HFFc6 (cell line): ENCODE measurements around the gene CFAP77. TPM values are rescaled to one million over a fixed set of nuclear protein-coding genes. Genes with fewer than 3 reads are reported as not detected.

Source experiments
- DNase-seq: peaks from one replicate; pipeline ENCODE4 v3.0.0-alpha.2; 2018
- H3K27ac Mint-ChIP-seq: 2 replicates; pipeline ENCODE4 v1.8.0; 2020; ENCODE audit warnings: mild to moderate bottlenecking, mixed read lengths
- H3K27me3 Mint-ChIP-seq: 2 replicates; pipeline ENCODE4 v1.8.0; 2021; ENCODE audit warnings: mild to moderate bottlenecking, moderate library complexity, mixed read lengths; ENCODE audit not compliant: insufficient read depth
- H3K36me3 Mint-ChIP-seq: 2 replicates; pipeline ENCODE4 v1.8.0; 2021; ENCODE audit warnings: low read depth, mixed read lengths
- H3K4me1 Mint-ChIP-seq: 2 replicates; pipeline ENCODE4 v1.8.0; 2020; ENCODE audit warnings: low read depth, mixed read lengths
- H3K4me3 Mint-ChIP-seq: 2 replicates; pipeline ENCODE4 v1.8.0; 2020; ENCODE audit warnings: mild to moderate bottlenecking, moderate library complexity, mixed read lengths
- H3K9me3 Mint-ChIP-seq: 2 replicates; pipeline ENCODE4 v1.8.0; 2020; ENCODE audit warnings: mild to moderate bottlenecking, mixed read lengths
- CTCF ChIP-seq: fragments of 200-600 bp; sonication (generic); IDR thresholded peaks from 2 replicates; pipeline ENCODE4 v1.5.0; 2021; ENCODE audit warnings: antibody characterized with exemption, mild to moderate bottlenecking
- total RNA-seq, 6 experiments: library from RNA; stranded (reverse); fragmentation: NEBNext Ultra II Directional; extraction: Animal tissue kit (Norgen Biotek cat#: 25700); gene quantifications; 2 replicates in 1 of 6; 3 replicates in 5 of 6; pipeline ENCODE4 v1.2.3, GENCODE V29; 2021

CFAP77 gene
- total RNA-seq, 6 experiments from 2014 or later, result not detected

DNA sequence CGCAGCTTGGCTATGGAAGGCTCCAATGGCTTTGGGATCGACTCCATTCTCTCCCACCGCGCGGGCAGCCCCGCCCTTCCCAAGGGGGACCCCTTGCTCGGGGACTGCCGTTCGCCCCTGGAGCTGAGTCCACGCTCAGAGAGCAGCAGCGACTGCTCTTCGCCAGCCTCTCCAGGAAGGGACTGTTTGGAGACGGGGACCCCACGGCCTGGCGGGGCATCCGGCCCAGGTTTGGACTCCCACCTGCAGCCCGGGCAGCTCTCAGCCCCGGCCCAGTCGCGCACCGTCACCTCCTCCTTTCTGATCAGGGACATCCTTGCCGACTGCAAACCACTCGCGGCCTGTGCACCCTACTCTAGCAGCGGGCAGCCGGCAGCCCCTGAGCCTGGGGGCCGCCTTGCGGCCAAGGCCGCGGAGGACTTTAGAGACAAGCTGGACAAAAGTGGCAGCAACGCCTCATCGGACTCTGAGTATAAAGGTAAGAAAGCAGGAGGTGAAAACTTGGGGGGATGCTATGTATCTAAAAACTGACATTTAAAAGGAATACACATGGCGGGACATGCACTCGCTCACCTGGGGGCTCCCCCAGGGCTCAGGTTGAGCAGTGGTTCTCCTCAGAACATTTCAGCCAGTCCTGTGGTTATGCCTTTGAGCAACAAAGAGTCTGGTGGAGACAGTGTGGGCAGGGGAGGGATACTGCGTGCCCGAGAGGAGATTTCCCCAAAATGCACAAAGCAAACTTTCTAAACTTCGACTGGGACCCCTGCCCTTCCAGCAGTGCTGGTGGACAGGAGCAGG, 173.0 kb downstream of the CFAP77 start:
- no peak overlapping the region for H3K4me3 Mint-ChIP-seq
- peaks cover 13% of the 10 kb centered on the region for H3K4me1 Mint-ChIP-seq

GRCh38 chr9:132583584-132584304, 173.7 kb downstream of the CFAP77 start:
- peaks cover 77% of the 10 kb centered on the region for H3K27me3 Mint-ChIP-seq
- TF ChIP-seq CTCF, result no peak
- DNase-seq, result no peak
- peaks cover 13% of the 10 kb centered on the region for H3K4me1 Mint-ChIP-seq
- H3K36me3 Mint-ChIP-seq, result peaks cover 4% of the 10 kb centered on the region; the same call in 1 of the 2 replicates
- H3K4me3 Mint-ChIP-seq, result no peak overlapping the region
- H3K27ac Mint-ChIP-seq, result no peak overlapping the region
- no peaks in the 10 kb centered on the region for H3K9me3 Mint-ChIP-seq

More for the DNA sequence above, 173.0 kb downstream of the CFAP77 start:
- H3K27ac Mint-ChIP-seq, result no peak overlapping the region
- peaks cover 4% of the 10 kb centered on the region; the same call in 1 of the 2 replicates for H3K36me3 Mint-ChIP-seq
- peaks cover 78% of the 10 kb centered on the region for H3K27me3 Mint-ChIP-seq
- H3K9me3 Mint-ChIP-seq, result no peaks in the 10 kb centered on the region
- TF ChIP-seq CTCF, result no peak
- DNase-seq, result no peak

GRCh38 chr9:132584601-132585560, 174.9 kb downstream of the CFAP77 start:
- Mint-ChIP-seq H3K27me3 (peaks cover 72% of the 10 kb centered on the region), H3K4me3 (no peak overlapping the region), H3K4me1 (peaks cover 13% of the 10 kb centered on the region), H3K36me3 (peaks cover 4% of the 10 kb centered on the region; the same call in 1 of the 2 replicates), H3K27ac (no peak overlapping the region), H3K9me3 (no peaks in the 10 kb centered on the region)
- no peak for DNase-seq
- TF ChIP-seq CTCF, result no peak

DNA sequence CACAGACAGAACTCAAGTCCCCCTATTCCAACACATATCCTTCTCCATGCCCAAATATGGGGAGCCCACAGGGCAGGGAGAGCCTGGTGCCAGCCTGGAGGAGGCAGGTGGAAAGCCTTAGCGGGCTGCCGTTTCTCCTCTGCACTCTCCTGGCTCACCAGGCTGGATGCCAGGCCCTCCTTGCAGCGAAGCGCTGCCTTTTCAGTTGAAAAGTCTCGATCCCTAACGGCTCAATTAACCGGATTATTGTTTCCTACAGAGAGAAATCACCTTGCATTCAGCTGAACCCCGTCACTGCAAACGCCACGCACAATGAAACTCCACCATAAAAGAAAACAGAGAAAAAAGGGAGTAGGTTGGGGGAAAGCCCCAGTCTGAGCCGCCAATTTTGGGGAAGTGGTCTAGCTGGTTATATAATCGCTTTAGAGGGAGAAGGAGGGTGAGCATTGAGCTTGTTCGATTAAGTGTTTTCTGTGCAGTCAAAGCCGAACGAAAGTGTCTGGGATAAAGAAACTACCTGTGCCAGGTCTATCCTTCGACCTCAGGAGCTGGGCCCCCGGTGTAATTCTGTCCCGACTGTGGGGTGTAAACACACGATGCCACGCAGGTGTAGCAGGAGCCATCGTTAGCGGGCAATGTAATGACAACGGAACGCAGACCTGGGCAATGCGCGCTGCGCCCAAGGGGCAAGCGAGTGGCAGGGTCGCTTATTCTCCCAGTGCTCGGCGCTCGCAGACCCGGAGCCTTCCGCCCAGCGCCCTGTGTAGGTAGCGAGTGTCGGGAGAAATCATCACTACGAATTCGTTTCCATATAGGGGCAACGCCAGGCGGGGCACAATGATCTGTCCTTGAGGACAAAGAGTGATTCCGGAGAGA, 176.2 kb downstream of the CFAP77 start:
- H3K36me3 Mint-ChIP-seq, result peaks cover 4% of the 10 kb centered on the region; the same call in 1 of the 2 replicates
- no peak for DNase-seq
- H3K27ac Mint-ChIP-seq, result no peak overlapping the region
- TF ChIP-seq CTCF, result no peak
- H3K4me3 Mint-ChIP-seq, result no peak overlapping the region
- peaks cover 13% of the 10 kb centered on the region for H3K4me1 Mint-ChIP-seq
- H3K27me3 Mint-ChIP-seq, result peaks cover 73% of the 10 kb centered on the region
- H3K9me3 Mint-ChIP-seq, result no peaks in the 10 kb centered on the region
